CD4-positive, alpha-beta T cell treated with Interferon alpha-2 for 1 hour (primary cell): ENCODE measurements around the gene AUTS2.

ENCODE experiments used
- DNase-seq, 2 donors: peaks; one replicate each; pipeline ENCODE4 v3.0.0-alpha.2; 2020 to 2022

Gene AUTS2

DNA sequence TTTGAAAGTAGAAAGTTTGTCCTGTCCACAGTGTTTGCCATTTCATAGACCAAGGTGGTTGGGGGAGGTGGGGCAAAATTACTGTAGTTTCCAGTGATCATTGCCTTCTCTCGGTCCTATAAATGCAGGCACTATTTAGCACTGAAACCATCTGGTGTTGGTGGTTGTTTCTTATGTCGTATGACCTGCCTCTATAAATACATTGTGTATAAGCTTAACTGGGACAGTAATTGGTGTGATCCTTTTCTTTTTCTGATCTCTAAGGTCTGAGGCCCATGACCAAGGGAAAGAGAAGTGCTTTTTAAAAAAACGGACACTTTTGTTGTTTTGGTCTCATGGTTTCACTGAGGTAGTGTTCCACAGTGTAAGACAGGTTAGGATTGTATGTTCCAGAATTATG is 63.1 kb downstream of the AUTS2 start:
- no peak for DNase-seq

DNA sequence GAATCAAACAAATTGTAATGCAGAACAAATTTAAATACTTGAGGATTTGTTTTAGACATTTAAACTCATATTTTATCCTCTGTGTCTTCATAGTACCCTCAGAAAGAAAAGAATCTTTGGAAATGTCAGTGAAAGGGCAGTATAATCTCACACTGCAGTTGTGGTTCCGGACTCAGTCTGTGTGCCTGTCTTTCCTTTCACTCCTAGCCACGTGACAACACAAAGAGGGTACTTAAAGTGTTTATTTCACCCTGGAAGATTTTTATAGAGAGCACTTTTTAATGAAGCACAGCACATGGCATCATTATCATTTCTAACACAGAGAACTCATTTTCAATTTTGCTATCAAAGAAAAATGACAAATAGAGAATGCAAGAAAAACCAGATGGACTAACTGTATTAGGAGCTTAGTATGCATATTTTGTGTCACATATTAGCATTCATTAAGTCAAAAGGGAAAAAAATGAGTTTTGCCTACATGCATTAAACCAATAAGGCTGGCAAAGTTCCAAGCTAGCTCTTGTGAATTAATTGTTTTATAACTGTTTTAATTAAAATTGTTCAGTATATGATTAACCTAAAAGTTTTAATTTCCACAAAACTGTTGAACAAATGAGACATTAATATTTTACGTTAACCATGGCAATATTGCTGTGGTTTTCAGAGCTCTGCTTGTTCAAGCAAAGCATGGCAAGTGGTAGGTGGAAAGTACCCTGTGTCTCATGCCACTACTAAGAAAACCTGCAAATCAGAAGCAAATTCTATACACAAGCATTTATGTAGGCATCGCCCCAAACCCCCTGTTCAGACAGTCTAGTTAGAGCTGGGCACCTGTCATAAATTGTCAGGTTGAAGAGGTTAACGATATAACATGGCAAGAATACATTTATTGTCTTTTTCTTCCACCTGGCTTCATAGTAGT is 65.9 kb downstream of the AUTS2 start:
- no peak for DNase-seq

DNA sequence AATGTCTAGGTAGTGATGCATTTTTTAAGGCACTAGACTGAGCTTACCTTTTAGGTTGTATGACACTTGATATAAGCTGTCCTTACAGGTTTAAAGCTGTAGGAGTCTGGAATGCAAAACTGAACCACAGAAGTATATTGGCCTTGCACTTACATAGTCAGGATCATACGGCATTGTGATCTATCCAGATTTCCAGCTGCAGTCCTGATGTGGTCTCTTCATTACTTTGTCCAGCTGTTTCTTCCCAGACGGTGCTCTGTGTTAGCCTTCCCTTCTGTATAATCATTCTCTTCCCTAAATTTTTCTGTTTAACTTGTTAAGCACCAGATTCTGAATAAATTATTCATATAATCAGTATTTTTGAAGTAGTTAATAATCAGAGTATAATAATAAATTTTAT is 67.1 kb downstream of the AUTS2 start:
- DNase-seq, result no peak

DNA sequence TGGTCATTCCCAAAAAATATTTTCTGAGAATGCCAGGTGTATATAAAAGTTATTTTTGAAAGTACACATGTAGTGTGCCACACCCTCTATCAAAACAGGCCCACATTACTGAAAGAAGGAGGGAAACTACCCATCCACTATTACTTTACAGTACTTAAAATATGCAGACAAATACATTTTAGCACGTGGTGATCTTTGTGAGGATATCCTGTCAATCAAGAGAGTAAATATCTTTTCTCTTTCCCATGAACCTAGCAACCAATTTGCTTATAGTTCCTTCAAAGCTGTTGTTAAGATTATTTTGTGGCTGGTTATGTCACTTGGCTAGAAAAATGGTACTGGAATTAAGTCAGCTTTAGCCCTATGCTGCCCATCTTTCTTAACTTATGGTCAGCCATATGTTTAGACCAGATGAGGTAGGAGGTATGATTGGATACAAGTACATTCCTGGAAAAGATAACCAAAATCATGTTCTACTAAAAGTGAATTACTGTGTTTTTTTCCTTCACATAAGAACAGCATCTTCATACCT is 70.1 kb downstream of the AUTS2 start:
- no peak for DNase-seq

DNA sequence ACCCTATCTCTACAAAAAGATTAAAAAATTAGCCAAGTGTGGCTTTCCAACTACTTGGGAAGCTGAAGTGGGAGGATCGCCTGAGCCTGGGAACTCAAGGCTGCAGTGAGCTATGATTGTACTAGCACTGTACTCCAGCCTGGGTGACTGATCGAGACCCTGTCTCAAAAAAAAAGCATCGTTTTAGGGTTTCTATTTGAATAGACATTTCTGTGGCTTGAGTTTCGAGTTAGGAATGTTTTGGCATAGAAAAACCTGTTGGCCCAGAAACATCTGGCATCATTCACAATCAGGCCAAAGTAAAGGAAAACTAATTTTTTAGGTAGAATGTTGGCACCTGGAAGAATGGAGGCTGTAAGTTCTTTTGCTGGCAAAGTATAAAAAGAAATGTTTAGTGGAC is 72.4 kb downstream of the AUTS2 start:
- no peak for DNase-seq

DNA sequence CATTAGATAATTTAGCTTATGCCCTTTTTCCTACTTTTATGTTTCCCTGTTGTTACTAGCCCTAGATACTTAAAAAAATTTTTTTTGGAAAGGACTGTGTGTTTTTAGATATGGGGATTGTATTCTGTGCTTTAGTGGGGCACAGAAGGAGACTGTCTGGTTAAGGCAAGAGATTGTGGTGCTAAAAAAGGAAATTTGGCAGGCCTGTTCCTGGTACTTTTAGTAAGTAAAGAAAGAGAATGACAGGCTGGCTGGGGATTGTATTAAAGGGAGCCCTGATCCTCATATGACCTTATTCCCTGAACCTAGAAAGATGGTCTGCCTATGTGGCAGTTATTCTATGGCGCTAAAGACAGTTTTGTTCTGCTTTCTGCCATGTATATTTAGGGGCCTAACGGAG is 74.8 kb downstream of the AUTS2 start:
- no peak for DNase-seq

DNA sequence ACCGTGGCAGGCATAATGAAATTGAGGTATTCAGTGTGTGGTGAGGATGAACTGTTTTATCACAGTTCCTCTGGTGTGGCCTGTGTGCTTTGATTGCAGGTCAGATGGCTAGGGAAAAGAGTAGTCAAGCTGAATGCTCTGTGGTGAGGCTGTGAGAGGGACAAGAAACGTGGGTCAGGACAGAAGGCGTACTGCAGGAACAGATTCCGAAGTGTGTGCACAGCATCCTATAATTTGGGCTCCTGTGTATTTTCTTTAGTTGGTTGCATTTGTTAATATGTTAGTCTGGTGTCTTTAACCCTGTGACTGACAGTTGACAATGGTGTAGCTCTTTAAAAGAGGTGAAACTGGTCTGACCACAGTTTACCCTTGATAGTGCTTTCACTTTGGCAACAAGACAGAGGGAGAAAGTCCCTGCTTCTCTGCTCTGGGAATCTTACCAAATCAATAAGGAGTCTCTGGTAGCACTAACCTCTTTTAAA is 76.5 kb downstream of the AUTS2 start:
- DNase-seq, result no peak

DNA sequence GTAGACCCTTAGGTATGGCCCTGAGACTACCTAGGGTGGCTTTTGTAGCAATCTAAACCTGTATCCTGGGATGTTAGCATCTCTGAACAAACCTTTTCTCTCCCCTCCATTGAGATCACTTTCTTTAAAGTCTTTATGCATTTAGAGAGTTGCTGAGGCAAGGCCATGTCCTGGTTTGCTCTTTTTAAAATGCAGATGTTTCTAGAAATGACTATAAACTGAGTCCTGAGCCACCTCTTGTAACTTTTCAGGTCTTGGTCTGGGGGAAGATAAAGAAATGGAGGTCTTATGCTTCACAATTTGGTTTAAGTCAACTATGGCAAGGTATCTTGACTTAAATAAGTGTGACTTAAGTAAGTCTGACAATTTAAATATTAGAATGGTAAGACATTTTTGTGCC is 78.0 kb downstream of the AUTS2 start:
- no peak for DNase-seq

DNA sequence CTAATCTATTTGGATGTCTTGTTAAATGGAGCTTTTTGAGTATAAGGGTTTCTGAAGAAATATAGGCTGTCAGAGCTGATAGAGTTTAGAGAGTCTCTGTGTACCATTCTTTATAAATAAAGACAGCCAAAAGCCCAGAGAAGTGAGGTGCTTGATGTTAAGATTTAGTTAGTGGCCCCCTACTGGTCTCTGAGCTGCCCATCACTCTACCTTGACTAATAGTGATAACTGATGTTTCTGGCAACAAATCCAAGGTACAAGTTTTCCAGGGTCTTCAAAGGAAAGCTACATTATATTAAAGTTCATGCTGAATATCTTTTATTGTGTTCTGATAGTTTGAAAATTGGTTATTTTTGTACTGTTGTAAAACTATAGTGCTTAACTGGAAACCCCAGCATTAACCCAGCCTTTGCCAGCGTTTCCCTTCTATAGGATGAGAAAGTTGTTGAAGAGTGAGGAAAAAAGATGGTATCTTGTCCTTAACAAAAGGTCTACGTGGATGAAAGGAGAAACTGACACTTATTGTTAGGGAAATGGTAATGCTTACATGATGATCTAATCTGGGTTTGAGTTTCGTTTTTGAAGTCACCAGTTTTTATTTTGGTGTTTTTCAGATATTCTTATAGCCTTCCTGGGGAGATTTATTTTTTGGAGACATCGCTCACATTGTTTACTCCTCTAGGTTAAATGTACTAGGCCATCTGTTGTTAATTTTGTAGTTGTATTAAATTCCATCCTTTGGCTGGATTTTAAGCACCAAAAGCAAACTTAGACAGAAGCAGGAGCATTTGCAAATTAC is 79.0 kb downstream of the AUTS2 start:
- no peak for DNase-seq

DNA sequence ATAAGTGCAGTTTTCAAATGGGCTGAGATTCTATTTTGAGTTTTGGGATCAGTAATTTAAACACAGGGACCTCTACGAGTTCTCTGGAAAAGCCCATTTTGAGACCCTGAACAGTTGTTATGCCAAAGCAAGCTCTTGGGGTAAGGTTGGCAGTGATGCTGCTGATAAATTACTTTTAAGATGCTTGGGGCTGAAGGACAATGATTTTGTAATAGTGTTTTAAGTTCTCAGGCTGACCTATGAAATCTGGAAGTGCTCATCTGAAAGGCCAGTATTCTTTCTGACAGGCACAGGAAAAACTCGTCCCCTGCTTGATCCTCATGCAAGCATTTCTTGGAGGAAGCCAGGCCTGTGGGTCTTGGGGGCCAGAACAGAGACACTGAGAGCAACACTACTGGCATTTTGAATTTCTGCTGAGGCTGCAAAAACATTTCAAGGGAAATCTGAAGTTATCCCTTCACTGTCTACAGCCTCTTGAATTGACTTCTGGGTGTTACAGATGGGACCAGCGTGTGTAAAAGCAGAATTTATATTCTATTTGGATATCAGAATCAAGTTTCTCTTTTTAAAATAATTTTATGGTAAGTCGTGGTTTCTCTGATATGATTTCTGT is 79.7 kb downstream of the AUTS2 start:
- no peak for DNase-seq

DNA sequence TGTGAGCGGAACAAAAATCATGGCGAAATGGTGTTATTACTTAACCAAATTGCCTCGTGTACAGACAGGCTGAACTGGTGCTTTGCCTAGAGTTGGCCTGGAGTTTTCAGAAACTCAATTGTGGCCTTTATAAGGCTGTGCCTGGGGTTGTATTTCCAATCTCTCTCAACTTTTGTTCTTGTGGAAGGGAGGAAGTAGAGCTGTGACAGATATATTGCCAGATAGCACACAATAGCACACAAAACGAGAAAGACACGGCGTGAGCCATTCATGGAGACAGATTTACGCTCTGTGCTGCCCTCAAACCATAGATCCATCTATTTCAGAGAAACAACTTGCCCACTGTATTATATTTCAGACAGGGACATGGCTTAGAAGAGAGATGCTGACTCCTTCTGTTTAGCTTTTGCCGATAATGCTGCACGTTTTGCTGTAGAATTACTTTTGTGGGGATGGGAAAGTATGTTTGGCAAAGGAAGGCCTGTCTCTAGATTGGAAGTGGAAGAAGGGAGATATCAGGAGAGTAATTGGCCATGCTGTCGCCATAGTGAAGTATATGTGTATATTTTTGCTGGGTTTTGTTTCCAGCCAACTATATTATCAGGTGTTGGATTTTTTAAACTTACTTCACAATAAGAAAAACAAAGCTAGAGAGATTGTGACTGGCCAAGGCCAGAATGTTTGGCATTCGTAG is 80.4 kb downstream of the AUTS2 start:
- DNase-seq, result no peak

DNA sequence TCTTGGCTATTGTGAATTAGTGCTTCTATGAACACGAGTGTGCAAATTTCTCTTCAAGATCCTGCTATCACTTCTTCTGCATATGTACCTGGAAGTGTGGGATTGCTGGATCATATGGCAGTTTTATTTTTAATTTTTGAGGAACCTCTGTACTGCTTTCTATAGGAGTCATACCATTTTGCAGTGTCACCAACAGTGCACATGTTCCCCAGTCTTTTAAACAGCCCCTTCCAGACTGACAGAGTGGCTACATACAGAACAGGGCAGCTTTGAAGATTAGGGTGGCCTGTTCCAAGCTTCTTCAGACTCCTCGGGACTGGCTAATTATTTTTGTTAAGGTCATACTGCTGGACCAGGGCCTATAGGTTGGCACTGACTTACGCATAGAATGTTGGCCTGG is 82.9 kb downstream of the AUTS2 start:
- no peak for DNase-seq

DNA sequence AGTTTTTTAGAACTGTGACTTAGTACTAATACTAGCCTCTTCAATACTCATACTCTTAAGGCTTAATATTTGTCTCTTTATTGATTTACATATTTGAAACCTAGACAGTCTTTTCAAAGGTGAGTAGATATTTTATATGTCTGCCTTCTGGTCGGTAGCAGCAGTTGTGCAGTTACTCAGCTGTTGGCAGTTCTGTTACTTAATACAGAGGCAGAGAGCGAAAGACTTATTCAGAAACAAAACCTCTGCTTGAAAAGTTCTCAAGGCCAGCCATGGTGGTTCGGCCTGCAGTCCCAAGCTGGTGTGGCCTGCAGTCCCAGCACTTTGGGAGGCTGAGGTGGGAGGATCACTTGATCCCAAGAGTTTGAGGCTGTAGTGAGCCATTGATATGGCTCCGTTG is 84.2 kb downstream of the AUTS2 start:
- no peak for DNase-seq

DNA sequence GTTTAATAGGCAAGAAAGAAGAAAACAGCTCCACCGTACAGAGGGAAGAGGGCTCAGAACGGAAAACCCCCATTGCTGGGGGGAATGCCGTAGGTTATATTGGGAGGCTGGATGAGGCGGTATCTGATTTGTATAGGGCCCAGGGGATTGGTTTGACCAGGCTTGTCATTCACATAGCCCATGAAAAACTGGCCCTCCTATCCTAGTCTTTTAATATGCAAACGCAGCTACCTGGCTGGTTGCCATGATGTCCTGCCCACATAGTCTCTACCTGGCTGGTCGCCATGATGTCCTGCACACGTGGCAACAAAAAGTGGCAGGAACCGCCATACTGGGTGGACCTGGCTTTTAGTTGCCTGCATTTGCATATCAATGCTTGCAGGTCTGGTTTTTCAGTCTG is 84.7 kb downstream of the AUTS2 start:
- DNase-seq, result no peak

DNA sequence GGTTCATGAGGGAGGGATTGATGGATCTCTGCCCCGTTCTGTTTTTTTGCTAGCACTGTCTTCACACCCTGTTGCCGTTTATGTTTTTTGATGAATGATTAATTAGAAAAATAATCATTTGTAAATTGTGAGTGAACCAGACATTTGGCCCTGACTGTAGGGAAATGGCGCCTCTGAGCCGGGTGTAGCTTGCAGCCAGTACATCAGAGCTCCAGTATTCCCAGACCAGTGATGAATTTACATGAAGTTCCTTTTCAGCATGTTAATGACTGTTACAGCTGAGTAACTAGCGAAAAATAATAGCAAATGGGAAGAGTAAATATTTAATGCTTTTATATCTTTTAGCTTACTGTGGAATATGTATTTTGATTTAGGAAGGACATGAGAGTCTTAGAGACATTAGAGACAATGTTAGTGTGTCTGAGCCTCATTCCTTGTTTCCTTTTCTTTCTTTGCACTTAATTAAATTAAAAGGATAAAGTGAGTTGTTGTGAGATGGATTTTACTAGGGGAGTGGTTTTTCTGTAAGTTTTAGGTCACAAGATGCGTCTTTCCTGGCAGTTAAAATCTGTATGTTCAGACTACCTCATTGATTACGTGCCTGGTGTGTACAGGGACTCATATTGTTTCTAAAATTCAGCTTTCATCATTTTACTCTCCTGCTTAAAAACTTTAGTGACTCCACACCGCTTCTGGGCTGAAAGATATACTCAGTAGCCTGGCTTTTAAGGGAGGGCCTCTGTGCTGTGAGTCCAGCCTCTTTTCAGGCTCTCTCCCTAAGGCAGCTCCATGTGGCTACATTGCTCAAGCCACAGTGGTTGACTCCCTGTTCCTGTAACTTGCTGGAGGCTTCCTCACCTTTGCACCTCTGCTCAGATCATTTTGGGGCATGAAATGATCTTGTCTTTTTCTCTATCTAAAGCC is 86.4 kb downstream of the AUTS2 start:
- no peak for DNase-seq

DNA sequence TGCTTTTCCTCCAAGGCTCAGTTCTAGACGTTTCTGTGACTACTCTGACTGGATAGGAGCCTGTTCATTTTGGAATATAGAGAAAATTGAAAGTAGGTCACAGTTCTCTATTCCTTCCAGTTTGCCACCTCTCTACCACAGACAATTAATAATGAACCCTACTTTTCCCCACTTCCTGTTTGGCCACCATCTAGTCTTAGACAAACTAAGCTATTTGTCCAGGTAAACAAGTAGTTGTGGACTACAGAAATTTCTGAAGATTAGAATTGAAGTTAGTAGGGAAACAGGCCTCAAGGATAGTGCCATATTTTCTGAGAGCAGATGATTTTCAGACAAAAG is 87.0 kb downstream of the AUTS2 start:
- DNase-seq, result no peak

DNA sequence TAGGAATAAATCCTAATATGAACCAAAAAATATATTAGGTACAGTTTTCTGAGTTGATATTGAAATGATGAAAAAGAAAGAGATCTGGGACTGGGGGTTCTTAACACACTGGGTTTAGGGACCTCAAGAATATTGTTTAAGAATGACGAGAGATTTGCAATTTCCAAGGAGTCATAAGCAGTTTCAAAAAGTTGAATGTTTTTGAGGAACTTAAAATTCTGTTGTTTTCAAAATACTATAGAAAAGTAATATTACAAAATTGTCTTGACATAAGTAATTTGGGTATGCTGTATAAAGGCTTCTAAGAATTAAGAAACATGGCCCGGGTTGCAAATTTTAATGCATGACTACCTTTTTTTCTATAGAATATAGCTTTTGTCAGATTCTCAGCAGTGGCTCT is 88.1 kb downstream of the AUTS2 start:
- no peak for DNase-seq

DNA sequence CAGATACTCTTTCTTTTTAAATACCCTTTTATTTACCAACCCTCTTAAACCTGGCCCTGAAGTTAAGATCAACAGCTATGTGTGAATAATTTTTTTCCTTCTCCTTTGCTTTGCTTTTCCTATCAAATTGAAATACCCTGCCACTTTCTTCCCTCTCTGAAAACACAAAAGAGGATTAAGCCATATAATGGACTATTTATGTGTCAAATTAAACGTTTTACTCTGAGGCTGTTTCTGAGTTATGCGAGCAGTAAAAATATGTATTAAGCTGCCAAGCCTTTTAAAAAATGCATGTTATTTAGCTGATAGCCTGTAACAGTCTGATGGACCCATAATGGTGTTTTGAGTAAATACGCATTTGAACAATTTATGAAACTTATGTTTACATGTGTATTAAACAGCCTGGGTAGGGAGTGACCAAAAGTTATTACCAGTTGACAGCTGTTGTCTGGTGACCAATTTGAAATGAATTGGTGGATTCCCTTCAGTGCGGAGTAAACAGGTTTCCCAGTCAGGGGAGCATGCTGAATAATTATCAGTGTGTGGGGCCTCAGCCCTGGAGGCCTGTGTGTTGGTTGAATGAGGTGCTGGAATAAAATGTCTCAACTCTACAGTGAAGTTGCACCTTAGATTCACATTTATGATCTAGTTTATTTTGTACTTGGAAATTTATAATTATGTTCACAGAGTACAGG is 89.6 kb downstream of the AUTS2 start:
- DNase-seq, result no peak

DNA sequence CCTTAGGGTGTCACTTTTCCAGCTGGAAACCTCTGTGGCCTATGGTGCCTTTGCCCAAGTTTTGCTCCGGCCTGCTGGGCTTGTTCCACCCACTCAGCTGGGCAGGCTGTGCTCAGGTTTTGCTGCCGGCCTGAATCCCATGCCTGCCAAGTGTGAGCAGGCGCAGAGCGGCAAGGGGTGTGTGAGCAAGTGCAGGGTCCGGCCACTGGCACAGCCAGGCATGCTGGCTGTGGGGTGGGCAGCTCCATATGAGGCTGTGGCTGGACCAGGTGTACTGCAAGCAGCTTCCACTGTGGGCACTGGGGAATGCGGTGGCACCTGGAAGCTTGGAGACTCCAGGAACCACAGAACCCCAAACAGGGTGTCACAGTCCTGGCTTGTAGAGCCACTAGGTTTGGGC is 92.1 kb downstream of the AUTS2 start:
- no peak for DNase-seq

DNA sequence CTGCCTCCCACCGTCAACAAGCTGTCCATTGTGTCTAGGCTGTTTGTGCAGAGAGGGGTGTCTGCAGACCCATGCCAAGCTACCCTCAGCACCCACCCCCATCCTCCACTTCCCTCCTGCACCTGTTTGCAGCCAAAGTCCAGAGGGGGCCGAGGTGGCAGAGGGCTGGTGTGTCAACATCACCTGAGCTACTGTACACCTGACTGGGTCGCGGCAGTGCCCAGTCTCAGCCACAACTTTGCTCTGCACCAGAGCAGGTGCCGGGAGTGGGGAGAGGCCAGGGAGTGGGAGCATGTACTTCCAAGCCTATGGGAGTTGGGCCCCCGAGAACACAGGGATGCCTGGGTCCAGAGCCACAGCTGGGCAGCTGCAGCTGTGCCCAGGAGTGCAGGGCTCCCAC is 93.1 kb downstream of the AUTS2 start:
- DNase-seq, result no peak

DNA sequence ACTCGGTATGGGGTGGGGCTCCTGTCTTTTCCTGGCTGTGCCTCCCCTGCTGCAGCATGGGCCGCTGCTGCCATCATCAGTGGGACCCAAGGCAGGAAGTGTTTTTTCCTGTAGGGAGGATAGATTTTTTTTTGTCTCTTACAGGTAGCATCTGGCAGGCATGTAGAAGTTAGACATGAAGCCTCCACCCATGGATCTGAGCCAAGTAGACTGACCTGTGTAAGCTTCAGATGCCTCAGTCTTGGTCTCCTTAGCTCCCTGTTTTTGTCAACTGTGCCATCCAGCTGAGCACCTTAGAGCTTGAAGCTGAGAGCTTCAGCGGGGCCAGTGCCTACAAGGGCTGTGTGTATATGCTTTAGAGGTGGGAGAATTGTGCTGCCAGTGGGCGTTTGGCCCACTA is 93.5 kb downstream of the AUTS2 start:
- no peak for DNase-seq
